Stimulated activated CD8-positive, alpha-beta memory T cell treated with anti-CD3 and anti-CD28 coated beads, Interleukin-4, amount 100 ng/mL, for 48 hours (primary cell): ENCODE results near the gene SLC5A3.

Experiments
- DNase-seq: peaks from one replicate; pipeline ENCODE4 v3.0.0-alpha.2; 2020

The SLC5A3 gene

GRCh38 chr21:34073032-34073748, at the start of gene SLC5A3, which contains the start of gene MRPS6:
Gene SLC5A3, plus strand, starts transcription at chr21:34073578. Its CDS starts 21,621 bp downstream, at chr21:34095199.
Gene MRPS6, plus strand, starts transcription at chr21:34073578. Its CDS starts 123 bp downstream, at chr21:34073701.
- peak; percentile 82 for DNase-seq

- DNase-seq, result no peak
These were observed 49.5 kb upstream of the SLC5A3 start for GRCh38 chr21:34023691-34024373.

DNA sequence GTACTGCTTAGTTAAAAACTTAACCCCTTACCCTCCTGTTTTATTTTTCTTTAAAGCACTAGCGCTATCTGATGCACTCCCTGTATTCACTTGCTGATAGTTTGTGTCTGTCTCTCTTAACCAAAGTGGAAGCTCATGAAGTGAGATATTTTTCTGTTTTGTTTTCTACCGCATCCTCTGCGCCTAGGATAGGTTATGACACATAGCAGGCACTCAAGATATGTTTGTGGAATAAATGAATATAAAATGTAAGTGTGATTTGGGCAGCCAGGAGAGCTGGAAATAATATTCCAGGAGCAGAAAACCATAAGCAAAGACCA, 49.0 kb upstream of the SLC5A3 start:
- no peak for DNase-seq

GRCh38 chr21:34027721-34028461, 45.5 kb upstream of the SLC5A3 start:
- DNase-seq, result no peak

DNA sequence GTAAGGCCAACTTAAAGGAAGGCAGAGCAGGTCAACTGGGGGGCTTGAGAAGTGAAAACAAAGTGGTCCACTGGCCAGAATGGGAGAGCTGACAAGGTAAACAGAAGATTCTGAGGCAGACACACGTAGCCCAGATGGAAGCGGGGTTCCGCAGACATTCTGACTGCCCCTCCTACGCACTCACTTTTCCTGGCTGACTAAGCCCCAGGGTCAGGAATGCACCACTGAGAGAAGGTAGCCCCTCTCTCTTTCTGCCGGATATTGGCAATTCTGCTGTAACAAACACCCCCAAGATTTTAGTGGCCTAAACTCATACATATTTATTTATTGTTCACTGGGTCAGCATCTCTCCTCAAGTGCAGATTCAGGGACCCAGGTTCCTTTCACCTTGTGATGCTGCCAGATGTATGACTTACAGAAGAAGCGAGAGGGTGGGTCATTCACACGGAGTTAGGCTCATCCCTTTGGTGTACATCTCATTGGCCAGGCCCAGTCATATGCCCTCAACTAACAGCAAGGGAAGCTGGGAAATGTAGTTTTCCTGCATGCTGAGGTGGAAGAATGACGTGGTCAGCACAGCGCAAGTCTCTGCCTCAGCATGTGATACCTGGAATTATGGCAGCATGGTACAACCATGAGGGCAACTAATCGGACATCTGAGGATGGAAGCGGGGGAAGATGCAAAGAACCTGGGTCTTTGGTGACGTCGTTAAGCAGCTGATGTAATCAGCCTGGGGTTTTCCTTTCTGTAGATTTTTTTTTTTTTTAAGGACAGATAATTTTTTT, 43.4 kb upstream of the SLC5A3 start:
- DNase-seq, result peak; percentile 59

- peak; percentile 33 for DNase-seq
These were observed 41.5 kb upstream of the SLC5A3 start for GRCh38 chr21:34031835-34032370.

GRCh38 chr21:34034369-34035014, 38.9 kb upstream of the SLC5A3 start:
- no peak for DNase-seq

DNA sequence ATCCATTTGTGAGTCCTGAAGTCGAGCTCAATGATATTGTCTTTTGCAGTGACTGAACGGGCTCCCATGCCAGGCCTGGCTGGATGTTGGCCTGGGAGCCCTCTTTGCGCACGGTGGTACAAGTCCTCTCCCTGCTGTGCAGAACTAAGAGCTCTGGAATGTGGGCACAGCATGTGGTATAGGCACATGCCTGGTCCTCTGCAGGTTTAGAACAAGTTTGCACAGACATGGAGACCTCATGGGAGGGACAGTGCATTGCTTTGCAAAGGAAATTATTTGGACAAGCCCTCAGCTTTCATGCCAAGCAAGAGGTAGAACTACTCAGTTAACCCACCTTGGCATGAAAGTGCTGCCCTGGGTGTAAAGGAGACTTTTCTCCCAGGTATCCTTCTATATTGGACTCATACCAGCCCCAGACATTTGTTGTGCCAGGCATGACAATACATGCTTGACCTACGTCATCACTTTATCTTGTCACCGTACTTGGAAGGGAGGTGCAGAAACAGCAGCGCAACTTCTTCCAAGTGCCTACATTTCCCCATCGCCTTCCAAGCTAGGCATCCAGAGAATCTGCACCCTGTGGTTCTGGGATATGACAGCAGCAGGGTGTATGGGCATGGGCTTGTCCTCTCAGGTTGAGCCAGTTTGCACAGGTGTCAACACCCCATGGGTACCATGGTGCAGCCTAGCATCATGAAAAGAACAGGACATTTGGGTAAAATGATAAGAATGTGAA, 37.6 kb upstream of the SLC5A3 start:
- no peak for DNase-seq

GRCh38 chr21:34037009-34037795, 36.2 kb upstream of the SLC5A3 start:
- DNase-seq, result no peak

DNA sequence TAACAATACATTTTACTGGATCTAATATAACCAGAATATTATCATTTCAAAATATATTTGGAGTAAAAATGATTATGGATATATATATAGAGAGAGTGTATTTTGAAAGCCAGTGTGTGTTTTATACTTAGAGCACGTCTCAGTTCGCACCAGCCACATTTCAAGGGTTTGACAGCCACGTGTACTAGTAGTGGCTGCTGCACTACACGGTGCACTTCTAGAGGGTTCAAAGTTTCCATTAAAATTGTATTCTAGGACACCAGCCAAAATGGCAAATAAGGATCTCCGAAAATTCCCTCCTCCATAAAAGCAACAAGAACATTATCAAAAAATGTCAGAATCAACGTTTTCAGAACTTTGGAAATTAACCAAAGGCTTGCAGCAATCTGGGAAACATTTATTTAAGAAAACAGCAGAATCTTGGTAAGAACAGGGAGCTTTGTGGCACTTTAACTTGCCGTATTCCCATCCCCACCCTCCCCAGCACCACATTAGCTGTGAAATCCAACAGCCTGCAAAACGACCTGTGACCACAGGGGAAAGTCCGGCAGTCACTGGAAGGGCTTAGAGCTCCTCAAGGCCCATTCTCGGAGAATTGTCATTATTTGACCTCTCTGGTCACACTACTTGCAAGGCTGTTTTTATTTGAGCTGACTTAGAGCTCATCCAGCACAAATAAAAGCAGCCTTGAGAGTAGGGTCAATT, 33.5 kb upstream of the SLC5A3 start:
- DNase-seq, result no peak

DNA sequence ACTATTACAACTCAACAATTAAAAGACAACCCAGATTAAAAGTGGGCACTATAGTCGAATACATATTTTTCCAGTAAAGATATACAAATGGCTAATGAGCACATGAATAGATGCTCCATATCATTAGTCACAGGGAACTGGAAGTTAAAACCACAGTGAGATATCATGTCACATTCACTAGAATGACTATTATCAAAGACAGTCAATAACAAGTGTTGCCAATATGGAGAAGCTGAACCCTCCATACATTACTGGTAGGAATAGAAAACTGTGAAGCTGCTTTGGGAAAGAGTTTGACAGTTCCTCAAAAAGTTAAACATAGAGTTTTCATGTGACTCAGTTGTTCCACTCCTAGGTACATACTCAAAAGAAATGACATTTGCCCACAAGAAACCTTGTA, 30.6 kb upstream of the SLC5A3 start:
- no peak for DNase-seq

- DNase-seq, result no peak
These were observed 30.0 kb upstream of the SLC5A3 start for GRCh38 chr21:34043333-34043732.

DNA sequence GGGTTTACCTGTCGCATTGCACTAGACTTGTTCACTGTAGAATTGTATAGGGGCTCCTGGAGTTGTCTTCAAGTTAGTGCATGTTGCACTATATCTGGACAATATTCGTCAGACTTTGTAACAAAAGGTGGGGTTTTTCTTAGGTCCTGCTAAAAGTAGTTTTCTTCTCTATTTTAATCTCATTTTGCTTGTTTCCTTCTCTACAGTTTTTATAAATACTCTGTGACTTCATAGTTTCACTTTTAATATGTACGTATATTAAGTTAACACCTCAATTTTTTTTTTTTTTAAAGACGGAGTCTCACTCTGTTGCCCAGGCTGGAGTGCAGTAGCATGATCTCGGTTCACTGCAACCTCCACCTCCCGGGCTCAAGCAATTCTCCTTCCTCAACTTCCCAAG, 26.5 kb upstream of the SLC5A3 start:
- no peak for DNase-seq

GRCh38 chr21:34047835-34048234, 25.5 kb upstream of the SLC5A3 start:
- no peak for DNase-seq

DNA sequence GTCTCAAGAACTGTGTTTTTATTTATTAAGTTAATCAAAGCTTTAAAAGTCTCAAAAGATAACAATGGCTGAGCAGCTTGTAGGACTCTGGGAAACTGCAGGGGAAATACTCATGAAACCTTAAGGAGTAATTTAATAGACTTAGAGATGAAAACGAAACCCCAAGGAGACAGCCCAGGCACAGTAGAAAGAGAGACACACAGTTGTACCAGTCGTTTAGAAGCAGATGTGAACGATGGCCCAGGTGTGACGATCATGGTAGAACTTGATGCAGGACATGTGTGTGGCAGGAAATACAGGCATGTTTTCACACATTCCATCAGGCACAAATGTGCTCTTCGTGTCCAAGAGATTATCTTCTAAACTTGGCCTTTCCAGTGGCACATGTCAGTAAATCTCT, 21.2 kb upstream of the SLC5A3 start:
- DNase-seq, result no peak

DNA sequence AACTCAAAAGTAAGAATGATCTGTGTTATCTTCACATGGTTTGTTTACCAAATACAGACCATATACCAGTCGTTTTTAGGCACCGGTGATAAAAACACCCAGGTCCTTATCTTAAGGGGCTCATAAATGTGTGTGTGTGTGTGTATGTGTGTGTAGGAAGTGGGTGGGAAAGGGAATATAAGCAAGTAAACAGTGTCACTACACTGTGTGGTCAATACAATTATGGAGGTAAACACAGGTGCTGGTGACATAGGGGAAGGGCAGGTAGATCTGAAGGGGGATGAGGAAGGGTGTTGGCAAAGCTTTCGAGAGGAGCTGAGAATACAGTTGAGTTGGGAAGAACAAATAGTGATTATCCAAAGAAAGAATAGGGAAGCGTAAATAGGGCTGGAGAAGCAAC, 19.1 kb upstream of the SLC5A3 start:
- no peak for DNase-seq

- DNase-seq, result no peak
These were observed 17.8 kb upstream of the SLC5A3 start for GRCh38 chr21:34055615-34056014.

DNA sequence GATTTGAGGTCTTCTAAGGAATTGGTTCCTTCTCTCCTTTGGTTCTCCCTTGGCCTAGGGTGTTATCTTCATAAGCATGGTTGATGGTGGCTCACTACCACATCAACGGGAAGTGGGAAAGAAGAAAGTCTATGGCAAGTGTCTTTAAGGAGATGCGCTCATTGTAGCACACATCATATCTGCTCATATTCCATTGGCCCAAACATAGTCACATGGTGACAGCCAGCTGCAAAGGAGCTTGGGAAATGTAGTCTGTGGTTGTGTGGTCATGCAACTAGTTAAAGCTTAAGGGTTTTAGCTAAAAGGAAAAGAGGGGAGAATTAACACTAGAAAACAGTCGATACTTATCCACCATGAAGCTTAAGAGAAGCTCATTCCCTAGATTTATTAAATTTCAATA, 11.4 kb upstream of the SLC5A3 start:
- no peak for DNase-seq

- no peak for DNase-seq
These were observed 8.4 kb upstream of the SLC5A3 start for GRCh38 chr21:34065027-34065426.

- no peak for DNase-seq
These were observed 1.7 kb upstream of the SLC5A3 start for GRCh38 chr21:34071683-34072082.
